ENCODE measurements around the gene CEP295NL. TPM values are rescaled to one million over a fixed set of nuclear protein-coding genes. Genes with fewer than 3 reads are reported as not detected.
A peak's percentile ranks its signal among the peaks of the same experiment; 100 is the strongest.

Gene CEP295NL
- polyA plus RNA-seq, 3 donors, result 0.38 to 0.81 TPM; not detected in 1

DNA sequence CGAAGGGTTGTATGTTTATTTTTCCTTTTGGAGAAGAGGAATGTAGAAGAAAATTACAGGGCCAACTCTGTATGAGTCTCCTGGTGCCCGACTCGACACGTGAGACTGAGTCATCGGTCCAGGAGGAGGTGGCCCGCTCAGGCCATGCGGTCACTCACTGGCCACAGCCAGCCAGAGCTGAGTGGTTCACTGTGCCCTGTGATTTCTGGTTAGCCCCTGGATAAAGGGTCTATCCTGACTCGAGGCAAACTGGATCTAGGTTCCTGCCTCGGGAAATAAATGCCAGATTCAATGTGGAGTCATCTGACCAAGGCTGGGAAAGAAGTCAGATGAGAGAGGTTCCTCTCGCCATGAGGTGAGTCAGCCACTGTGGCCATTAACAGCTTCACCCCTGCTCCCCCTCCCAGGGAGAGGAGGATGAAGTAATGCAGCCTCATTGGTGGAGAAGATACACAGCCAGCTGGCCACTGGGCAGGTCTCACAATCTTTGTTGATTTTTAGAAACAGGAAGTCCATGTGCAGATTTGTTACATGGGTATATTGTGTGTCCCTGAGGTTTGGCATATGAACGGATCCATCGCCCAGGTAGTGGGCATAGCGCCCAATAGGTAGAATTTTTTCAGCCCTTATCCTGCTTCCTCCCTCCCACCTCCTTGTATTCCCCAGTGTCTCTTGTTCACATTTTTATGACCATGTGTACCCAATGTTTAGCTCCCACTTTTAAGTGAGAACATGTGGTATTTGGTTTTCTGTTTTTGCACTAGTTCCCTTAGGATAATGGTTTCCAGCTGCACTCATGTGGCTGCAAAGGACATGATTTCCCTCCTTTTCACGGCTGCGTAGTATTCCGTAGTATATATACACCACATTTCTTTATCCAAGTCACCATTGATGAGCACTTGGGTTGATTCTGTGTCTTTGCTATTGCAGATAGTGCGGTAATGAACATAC, 40.7 kb downstream of the CEP295NL start:
- no peaks in the 10 kb centered on the region for H3K9me3 Mint-ChIP-seq
- peak; percentile 94 to 98 (median 95) for DNase-seq
- peaks cover 36 to 63% of the 10 kb centered on the region in 2 donors for H3K4me1 ChIP-seq (ENCODE audit: control insufficient read depth in 1 of 2, insufficient read depth in 2 of 2, low read length in 2 of 2)
- intact Hi-C loops (cut with micrococcal nuclease), result loop anchor here (1.0 to 5.0 kb wide), 4 partner anchors 21 to 125 kb away; partner anchors contain the start of gene TIMP2 (in 1 of the 2)
- peak overlapping the region; percentile 21 to 35 for H3K4me3 Mint-ChIP-seq
- peaks cover 42% of the 10 kb centered on the region for H3K4me1 Mint-ChIP-seq
- peaks cover 80% of the 10 kb centered on the region for H4K20me1 ChIP-seq (ENCODE audit: insufficient read depth, low read length)
- H3K27me3 ChIP-seq (ENCODE audit: control insufficient read depth in 2 of 2, insufficient read depth in 2 of 2, low read length in 2 of 2), result no peaks in the 10 kb centered on the region
- peak overlapping the region; percentile 55 for H3K9ac ChIP-seq (ENCODE audit: insufficient read depth, low read length, poor library complexity, severe bottlenecking)
- peaks cover 35% of the 10 kb centered on the region for H3K79me2 ChIP-seq (ENCODE audit: insufficient read depth, low read length)
- no peaks in the 10 kb centered on the region for H3K27me3 Mint-ChIP-seq (ENCODE audit: low read depth in 3 of 3)
- H3K27ac ChIP-seq (ENCODE audit: low read depth in 1 of 2, low read length in 2 of 2), result peak overlapping the region; percentile 85 to 93
- no peak overlapping the region for H3K4me3 ChIP-seq (replicated peaks in 1 of 3; ENCODE audit: low read depth in 2 of 3, low read length in 3 of 3)
- H2AFZ ChIP-seq (ENCODE audit: insufficient read depth, low read depth, low read length, poor library complexity, severe bottlenecking), result peak overlapping the region; percentile 29
- peak overlapping the region; percentile 97 to 99 (median 98) for H3K27ac Mint-ChIP-seq
- H3K36me3 Mint-ChIP-seq, result peaks cover 39 to 63% of the 10 kb centered on the region in 2 donors
- H3K9me3 ChIP-seq (replicated peaks in 1 of 2; ENCODE audit: control insufficient read depth in 1 of 2, insufficient read depth in 1 of 2, low read length in 2 of 2), result no peaks in the 10 kb centered on the region
- peaks cover 22 to 38% of the 10 kb centered on the region in 2 donors for H3K36me3 ChIP-seq (replicated peaks in 1 of 2; ENCODE audit: control insufficient read depth in 1 of 2, insufficient read depth in 2 of 2, low read length in 2 of 2)
- no peak for TF ChIP-seq CTCF (IDR thresholded peaks at IDR 0.05)
- WGBS (ENCODE audit: insufficient coverage), result 56% methylated on average over 8 of the region's 17 CpGs
- H3K4me2 ChIP-seq (replicated peaks; ENCODE audit: extremely low read depth, low read length, poor library complexity, severe bottlenecking), result peak overlapping the region; percentile 5

GRCh38 chr17:78861229-78861628, 41.8 kb downstream of the CEP295NL start:
- Mint-ChIP-seq H3K4me1 (peaks cover 31% of the 10 kb centered on the region), H3K36me3 (peaks cover 46 to 71% of the 10 kb centered on the region in 2 donors), H3K27me3 (ENCODE audit: low read depth in 3 of 3) (no peaks in the 10 kb centered on the region), H3K4me3 (no peak overlapping the region), H3K9me3 (no peaks in the 10 kb centered on the region), H3K27ac (peak overlapping the region; percentile 58 to 99 (median 98))
- H3K4me3 ChIP-seq (replicated peaks in 1 of 3; ENCODE audit: low read depth in 2 of 3, low read length in 3 of 3), result no peak overlapping the region
- H3K4me2 ChIP-seq (replicated peaks; ENCODE audit: extremely low read depth, low read length, poor library complexity, severe bottlenecking), result no peak overlapping the region
- peaks cover 81% of the 10 kb centered on the region for H4K20me1 ChIP-seq (ENCODE audit: insufficient read depth, low read length)
- no peak overlapping the region for H2AFZ ChIP-seq (ENCODE audit: insufficient read depth, low read depth, low read length, poor library complexity, severe bottlenecking)
- peaks cover 25 to 52% of the 10 kb centered on the region in 2 donors for H3K4me1 ChIP-seq (ENCODE audit: control insufficient read depth in 1 of 2, insufficient read depth in 2 of 2, low read length in 2 of 2)
- intact Hi-C loops (cut with micrococcal nuclease), result loop anchor here (5.0 kb wide), 2 partner anchors 61 to 126 kb away; no protein-coding TSS in a partner anchor
- WGBS (ENCODE audit: insufficient coverage), result no CpG with 5 or more reads among the region's 4 CpGs
- H3K27me3 ChIP-seq (ENCODE audit: control insufficient read depth in 2 of 2, insufficient read depth in 2 of 2, low read length in 2 of 2), result no peaks in the 10 kb centered on the region
- H3K9me3 ChIP-seq (replicated peaks in 1 of 2; ENCODE audit: control insufficient read depth in 1 of 2, insufficient read depth in 1 of 2, low read length in 2 of 2), result no peaks in the 10 kb centered on the region
- no peak for DNase-seq
- no peak overlapping the region for H3K9ac ChIP-seq (ENCODE audit: insufficient read depth, low read length, poor library complexity, severe bottlenecking)
- peaks cover 34% of the 10 kb centered on the region for H3K79me2 ChIP-seq (ENCODE audit: insufficient read depth, low read length)
- H3K27ac ChIP-seq (ENCODE audit: low read depth in 1 of 2, low read length in 2 of 2), result peak overlapping the region; percentile 85 to 93
- peaks cover 33 to 49% of the 10 kb centered on the region in 2 donors for H3K36me3 ChIP-seq (replicated peaks in 1 of 2; ENCODE audit: control insufficient read depth in 1 of 2, insufficient read depth in 2 of 2, low read length in 2 of 2)
- TF ChIP-seq CTCF (IDR thresholded peaks at IDR 0.05), result no peak

Data from CD14-positive monocyte (primary cell).